ENCODE data around the gene SKAP2. TPM values are rescaled to one million over a fixed set of nuclear protein-coding genes. Genes with fewer than 3 reads are reported as not detected.

SKAP2 gene
- total and polyA plus RNA-seq, 2 experiments from 2014 or later: 2.5 to 4.4 TPM

DNA sequence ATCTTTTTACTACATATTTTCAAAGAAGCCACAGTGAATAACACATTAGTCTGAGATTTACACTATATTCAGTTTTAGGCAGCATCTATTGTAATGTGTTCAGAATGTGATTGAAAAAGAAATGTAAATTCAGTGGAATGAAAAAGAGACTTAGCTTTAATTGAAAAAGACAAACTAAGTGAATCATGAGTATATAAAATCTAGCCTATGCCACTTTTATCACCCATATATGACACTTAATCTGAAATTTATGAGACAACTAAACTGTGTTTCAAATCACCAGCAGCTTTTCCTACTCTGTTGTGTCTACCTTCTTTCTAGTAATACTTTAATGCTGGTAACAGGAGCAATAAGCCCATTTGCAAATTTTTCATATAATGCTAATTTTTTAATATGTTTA is 4.7 kb downstream of the SKAP2 start:
- H3K4me1 Mint-ChIP-seq: peaks cover 34% of the 10 kb centered on the region
- Histone ChIP-seq H3K4me1 (ENCODE audit: insufficient read depth) (peaks cover 36% of the 10 kb centered on the region), H2AFZ (no peak overlapping the region)

More for the DNA sequence above, 4.7 kb downstream of the SKAP2 start:
- Mint-ChIP-seq H3K9me3 (no peaks in the 10 kb centered on the region), H3K4me3 (no peak overlapping the region), H3K27me3 (ENCODE audit: insufficient read depth, low read depth, poor library complexity) (peaks cover 42% of the 10 kb centered on the region), H3K36me3 (ENCODE audit: low read depth) (no peaks in the 10 kb centered on the region), H3K27ac (no peak overlapping the region)
- no peaks in the 10 kb centered on the region for H3K9me2 ChIP-seq (ENCODE audit: insufficient read depth)
- H4K20me1 ChIP-seq (replicated peaks; ENCODE audit: insufficient read depth): peaks cover 21% of the 10 kb centered on the region
- H3K79me2 ChIP-seq (replicated peaks; ENCODE audit: insufficient read depth): no peaks in the 10 kb centered on the region
- H3K27me3 ChIP-seq (ENCODE audit: insufficient read depth): peaks cover 89% of the 10 kb centered on the region
- TF ChIP-seq STAT1 (IDR thresholded peaks at IDR 0.05; ENCODE audit: unreplicated experiment) (no peak), NANOG (IDR thresholded peaks at IDR 0.05; ENCODE audit: borderline replicate concordance) (no peak), POLR2AphosphoS5 (IDR thresholded peaks at IDR 0.05; ENCODE audit: low read depth) (no peak), EZH2 (IDR thresholded peaks at IDR 0.05; ENCODE audit: low read depth, unreplicated experiment) (no peak), JUNB (IDR thresholded peaks at IDR 0.05; ENCODE audit: unreplicated experiment) (no peak), EZH2phosphoT487 (IDR thresholded peaks at IDR 0.05; ENCODE audit: unreplicated experiment) (no peak), ZNF114 (CRISPR knock-in tag; IDR thresholded peaks at IDR 0.05) (no peak), ZNF331 (CRISPR knock-in tag; IDR thresholded peaks at IDR 0.05; ENCODE audit: low read depth) (no peak), CREB1 (CRISPR knock-in tag; IDR thresholded peaks at IDR 0.05; ENCODE audit: low read depth) (no peak)
- TF ChIP-seq, protein P1, sequence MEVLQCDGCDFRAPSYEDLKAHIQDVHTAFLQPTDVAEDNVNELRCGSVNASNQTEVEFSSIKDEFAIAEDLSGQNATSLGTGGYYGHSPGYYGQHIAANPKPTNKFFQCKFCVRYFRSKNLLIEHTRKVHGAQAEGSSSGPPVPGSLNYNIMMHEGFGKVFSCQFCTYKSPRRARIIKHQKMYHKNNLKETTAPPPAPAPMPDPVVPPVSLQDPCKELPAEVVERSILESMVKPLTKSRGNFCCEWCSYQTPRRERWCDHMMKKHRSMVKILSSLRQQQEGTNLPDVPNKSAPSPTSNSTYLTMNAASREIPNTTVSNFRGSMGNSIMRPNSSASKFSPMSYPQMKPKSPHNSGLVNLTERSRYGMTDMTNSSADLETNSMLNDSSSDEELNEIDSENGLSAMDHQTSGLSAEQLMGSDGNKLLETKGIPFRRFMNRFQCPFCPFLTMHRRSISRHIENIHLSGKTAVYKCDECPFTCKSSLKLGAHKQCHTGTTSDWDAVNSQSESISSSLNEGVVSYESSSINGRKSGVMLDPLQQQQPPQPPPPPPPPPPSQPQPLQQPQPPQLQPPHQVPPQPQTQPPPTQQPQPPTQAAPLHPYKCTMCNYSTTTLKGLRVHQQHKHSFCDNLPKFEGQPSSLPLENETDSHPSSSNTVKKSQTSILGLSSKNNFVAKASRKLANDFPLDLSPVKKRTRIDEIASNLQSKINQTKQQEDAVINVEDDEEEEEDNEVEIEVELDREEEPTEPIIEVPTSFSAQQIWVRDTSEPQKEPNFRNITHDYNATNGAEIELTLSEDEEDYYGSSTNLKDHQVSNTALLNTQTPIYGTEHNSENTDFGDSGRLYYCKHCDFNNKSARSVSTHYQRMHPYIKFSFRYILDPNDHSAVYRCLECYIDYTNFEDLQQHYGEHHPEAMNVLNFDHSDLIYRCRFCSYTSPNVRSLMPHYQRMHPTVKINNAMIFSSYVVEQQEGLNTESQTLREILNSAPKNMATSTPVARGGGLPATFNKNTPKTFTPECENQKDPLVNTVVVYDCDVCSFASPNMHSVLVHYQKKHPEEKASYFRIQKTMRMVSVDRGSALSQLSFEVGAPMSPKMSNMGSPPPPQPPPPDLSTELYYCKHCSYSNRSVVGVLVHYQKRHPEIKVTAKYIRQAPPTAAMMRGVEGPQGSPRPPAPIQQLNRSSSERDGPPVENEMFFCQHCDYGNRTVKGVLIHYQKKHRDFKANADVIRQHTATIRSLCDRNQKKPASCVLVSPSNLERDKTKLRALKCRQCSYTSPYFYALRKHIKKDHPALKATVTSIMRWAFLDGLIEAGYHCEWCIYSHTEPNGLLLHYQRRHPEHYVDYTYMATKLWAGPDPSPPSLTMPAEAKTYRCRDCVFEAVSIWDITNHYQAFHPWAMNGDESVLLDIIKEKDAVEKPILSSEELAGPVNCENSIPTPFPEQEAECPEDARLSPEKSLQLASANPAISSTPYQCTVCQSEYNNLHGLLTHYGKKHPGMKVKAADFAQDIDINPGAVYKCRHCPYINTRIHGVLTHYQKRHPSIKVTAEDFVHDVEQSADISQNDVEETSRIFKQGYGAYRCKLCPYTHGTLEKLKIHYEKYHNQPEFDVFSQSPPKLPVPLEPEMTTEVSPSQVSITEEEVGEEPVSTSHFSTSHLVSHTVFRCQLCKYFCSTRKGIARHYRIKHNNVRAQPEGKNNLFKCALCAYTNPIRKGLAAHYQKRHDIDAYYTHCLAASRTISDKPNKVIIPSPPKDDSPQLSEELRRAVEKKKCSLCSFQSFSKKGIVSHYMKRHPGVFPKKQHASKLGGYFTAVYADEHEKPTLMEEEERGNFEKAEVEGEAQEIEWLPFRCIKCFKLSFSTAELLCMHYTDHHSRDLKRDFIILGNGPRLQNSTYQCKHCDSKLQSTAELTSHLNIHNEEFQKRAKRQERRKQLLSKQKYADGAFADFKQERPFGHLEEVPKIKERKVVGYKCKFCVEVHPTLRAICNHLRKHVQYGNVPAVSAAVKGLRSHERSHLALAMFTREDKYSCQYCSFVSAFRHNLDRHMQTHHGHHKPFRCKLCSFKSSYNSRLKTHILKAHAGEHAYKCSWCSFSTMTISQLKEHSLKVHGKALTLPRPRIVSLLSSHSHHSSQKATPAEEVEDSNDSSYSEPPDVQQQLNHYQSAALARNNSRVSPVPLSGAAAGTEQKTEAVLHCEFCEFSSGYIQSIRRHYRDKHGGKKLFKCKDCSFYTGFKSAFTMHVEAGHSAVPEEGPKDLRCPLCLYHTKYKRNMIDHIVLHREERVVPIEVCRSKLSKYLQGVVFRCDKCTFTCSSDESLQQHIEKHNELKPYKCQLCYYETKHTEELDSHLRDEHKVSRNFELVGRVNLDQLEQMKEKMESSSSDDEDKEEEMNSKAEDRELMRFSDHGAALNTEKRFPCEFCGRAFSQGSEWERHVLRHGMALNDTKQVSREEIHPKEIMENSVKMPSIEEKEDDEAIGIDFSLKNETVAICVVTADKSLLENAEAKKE (CRISPR knock-in tag; IDR thresholded peaks at IDR 0.05): no peak
- TF ChIP-seq, protein P2, sequence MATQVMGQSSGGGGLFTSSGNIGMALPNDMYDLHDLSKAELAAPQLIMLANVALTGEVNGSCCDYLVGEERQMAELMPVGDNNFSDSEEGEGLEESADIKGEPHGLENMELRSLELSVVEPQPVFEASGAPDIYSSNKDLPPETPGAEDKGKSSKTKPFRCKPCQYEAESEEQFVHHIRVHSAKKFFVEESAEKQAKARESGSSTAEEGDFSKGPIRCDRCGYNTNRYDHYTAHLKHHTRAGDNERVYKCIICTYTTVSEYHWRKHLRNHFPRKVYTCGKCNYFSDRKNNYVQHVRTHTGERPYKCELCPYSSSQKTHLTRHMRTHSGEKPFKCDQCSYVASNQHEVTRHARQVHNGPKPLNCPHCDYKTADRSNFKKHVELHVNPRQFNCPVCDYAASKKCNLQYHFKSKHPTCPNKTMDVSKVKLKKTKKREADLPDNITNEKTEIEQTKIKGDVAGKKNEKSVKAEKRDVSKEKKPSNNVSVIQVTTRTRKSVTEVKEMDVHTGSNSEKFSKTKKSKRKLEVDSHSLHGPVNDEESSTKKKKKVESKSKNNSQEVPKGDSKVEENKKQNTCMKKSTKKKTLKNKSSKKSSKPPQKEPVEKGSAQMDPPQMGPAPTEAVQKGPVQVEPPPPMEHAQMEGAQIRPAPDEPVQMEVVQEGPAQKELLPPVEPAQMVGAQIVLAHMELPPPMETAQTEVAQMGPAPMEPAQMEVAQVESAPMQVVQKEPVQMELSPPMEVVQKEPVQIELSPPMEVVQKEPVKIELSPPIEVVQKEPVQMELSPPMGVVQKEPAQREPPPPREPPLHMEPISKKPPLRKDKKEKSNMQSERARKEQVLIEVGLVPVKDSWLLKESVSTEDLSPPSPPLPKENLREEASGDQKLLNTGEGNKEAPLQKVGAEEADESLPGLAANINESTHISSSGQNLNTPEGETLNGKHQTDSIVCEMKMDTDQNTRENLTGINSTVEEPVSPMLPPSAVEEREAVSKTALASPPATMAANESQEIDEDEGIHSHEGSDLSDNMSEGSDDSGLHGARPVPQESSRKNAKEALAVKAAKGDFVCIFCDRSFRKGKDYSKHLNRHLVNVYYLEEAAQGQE (IDR thresholded peaks at IDR 0.05; ENCODE audit: unreplicated experiment): no peak
- TF ChIP-seq, protein P3, sequence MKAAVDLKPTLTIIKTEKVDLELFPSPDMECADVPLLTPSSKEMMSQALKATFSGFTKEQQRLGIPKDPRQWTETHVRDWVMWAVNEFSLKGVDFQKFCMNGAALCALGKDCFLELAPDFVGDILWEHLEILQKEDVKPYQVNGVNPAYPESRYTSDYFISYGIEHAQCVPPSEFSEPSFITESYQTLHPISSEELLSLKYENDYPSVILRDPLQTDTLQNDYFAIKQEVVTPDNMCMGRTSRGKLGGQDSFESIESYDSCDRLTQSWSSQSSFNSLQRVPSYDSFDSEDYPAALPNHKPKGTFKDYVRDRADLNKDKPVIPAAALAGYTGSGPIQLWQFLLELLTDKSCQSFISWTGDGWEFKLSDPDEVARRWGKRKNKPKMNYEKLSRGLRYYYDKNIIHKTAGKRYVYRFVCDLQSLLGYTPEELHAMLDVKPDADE (IDR thresholded peaks at IDR 0.05): no peak
- TF ChIP-seq, protein P4, sequence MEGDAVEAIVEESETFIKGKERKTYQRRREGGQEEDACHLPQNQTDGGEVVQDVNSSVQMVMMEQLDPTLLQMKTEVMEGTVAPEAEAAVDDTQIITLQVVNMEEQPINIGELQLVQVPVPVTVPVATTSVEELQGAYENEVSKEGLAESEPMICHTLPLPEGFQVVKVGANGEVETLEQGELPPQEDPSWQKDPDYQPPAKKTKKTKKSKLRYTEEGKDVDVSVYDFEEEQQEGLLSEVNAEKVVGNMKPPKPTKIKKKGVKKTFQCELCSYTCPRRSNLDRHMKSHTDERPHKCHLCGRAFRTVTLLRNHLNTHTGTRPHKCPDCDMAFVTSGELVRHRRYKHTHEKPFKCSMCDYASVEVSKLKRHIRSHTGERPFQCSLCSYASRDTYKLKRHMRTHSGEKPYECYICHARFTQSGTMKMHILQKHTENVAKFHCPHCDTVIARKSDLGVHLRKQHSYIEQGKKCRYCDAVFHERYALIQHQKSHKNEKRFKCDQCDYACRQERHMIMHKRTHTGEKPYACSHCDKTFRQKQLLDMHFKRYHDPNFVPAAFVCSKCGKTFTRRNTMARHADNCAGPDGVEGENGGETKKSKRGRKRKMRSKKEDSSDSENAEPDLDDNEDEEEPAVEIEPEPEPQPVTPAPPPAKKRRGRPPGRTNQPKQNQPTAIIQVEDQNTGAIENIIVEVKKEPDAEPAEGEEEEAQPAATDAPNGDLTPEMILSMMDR (conservative IDR thresholded peaks at IDR 0.05; ENCODE audit: low read depth in 2 of 2): no peak
- H3F3A ChIP-seq (replicated peaks; ENCODE audit: low read depth): no peaks in the 10 kb centered on the region
- H3K4me2 ChIP-seq: no peak overlapping the region
- no peak for ATAC-seq
- H3K27ac ChIP-seq (ENCODE audit: low read depth): no peak overlapping the region
- DNase-seq (ENCODE audit: low spot score): no peak
- H3K4me3 ChIP-seq: no peak overlapping the region
- H3K36me3 ChIP-seq (ENCODE audit: insufficient read depth): no peaks in the 10 kb centered on the region

Measured in GM23338 (cell line).